SK-N-SH treated with all-trans-retinoic acid at 6 μM for 48 hours (cell line): ENCODE results near the gene EXOC3.
"Not testable (repeated sequence)": the region's sequence is repeated elsewhere in the genome, so short reads cannot be mapped to it uniquely, and the experiment has no call there.

Experiments used
- BACH2 ChIP-seq: fragments of 250-450 bp; sonication (Bioruptor Pico); IDR thresholded peaks from 2 replicates; pipeline ENCODE4 v1.9.0; 2021; ENCODE audit warnings: mild to moderate bottlenecking, borderline replicate concordance
- CSRNP3 ChIP-seq: fragments of 250-450 bp; sonication (Bioruptor Pico); IDR thresholded peaks from 2 replicates; pipeline ENCODE4 v1.5.1; 2021; ENCODE audit warnings: mild to moderate bottlenecking, moderate library complexity
- ESRRG ChIP-seq: fragments of 250-450 bp; sonication (Bioruptor Pico); IDR thresholded peaks from 2 replicates; pipeline ENCODE4 v1.6.1; 2021; ENCODE audit warnings: mild to moderate bottlenecking
- PATZ1 ChIP-seq: fragments of 250-450 bp; sonication (Bioruptor Pico); IDR thresholded peaks from 2 replicates; pipeline ENCODE4 v1.8.0; 2020; ENCODE audit warnings: mild to moderate bottlenecking, moderate library complexity, borderline replicate concordance
- ZFP3 ChIP-seq: fragments of 250-450 bp; sonication (Bioruptor Pico); IDR thresholded peaks from 2 replicates; pipeline ENCODE4 v1.5.0; 2020; ENCODE audit warnings: mild to moderate bottlenecking, moderate library complexity
- ZFP30 ChIP-seq: fragments of 450-650 bp; formaldehyde crosslinking; IDR thresholded peaks from 2 replicates; pipeline ENCODE4 v1.5.0; 2022; ENCODE audit warnings: mild to moderate bottlenecking, moderate library complexity
- ZNF70 ChIP-seq: fragments of 450-650 bp; formaldehyde crosslinking; IDR thresholded peaks from 2 replicates; pipeline ENCODE4 v1.5.0; 2020; ENCODE audit warnings: mild to moderate bottlenecking, moderate library complexity
- TF ChIP-seq, protein P1 (sequence below): fragments of 250-450 bp; sonication (Bioruptor Pico); IDR thresholded peaks from 2 replicates; pipeline ENCODE4 v1.5.0; 2020; ENCODE audit warnings: mild to moderate bottlenecking, moderate library complexity

- TF ChIP-seq ZNF70; CSRNP3 (CRISPR knock-in tag); PATZ1; ZFP3 (CRISPR knock-in tag); ESRRG (CRISPR knock-in tag); ZFP30; BACH2: not testable (repeated sequence)
- TF ChIP-seq, protein P1, sequence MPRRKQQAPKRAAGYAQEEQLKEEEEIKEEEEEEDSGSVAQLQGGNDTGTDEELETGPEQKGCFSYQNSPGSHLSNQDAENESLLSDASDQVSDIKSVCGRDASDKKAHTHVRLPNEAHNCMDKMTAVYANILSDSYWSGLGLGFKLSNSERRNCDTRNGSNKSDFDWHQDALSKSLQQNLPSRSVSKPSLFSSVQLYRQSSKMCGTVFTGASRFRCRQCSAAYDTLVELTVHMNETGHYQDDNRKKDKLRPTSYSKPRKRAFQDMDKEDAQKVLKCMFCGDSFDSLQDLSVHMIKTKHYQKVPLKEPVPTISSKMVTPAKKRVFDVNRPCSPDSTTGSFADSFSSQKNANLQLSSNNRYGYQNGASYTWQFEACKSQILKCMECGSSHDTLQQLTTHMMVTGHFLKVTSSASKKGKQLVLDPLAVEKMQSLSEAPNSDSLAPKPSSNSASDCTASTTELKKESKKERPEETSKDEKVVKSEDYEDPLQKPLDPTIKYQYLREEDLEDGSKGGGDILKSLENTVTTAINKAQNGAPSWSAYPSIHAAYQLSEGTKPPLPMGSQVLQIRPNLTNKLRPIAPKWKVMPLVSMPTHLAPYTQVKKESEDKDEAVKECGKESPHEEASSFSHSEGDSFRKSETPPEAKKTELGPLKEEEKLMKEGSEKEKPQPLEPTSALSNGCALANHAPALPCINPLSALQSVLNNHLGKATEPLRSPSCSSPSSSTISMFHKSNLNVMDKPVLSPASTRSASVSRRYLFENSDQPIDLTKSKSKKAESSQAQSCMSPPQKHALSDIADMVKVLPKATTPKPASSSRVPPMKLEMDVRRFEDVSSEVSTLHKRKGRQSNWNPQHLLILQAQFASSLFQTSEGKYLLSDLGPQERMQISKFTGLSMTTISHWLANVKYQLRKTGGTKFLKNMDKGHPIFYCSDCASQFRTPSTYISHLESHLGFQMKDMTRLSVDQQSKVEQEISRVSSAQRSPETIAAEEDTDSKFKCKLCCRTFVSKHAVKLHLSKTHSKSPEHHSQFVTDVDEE = not testable (repeated sequence)
These were observed 65.1 kb downstream of the EXOC3 start for GRCh38 chr5:507986-508575.
